ENCODE measurements around the gene MLX.

DNA sequence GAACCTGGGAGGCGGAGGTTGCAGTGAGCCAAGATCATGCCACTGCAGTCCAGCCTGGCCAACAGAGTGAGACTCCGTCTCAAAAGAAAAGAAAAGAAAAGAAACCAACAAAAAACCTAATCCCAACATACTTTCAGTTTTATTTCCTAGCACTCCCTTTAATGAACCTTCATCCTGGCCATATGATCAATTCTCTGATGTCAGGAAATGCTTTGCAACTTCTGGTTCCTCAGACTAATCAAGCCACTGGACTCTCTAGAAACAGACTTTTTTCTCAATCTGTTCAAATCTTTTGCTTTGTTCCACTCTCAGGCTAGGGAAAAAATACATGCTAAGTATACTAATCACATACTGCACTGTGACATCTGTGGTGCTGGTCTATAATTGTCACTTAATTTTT, 24.0 kb downstream of the MLX start:
- TF ChIP-seq, protein P1, sequence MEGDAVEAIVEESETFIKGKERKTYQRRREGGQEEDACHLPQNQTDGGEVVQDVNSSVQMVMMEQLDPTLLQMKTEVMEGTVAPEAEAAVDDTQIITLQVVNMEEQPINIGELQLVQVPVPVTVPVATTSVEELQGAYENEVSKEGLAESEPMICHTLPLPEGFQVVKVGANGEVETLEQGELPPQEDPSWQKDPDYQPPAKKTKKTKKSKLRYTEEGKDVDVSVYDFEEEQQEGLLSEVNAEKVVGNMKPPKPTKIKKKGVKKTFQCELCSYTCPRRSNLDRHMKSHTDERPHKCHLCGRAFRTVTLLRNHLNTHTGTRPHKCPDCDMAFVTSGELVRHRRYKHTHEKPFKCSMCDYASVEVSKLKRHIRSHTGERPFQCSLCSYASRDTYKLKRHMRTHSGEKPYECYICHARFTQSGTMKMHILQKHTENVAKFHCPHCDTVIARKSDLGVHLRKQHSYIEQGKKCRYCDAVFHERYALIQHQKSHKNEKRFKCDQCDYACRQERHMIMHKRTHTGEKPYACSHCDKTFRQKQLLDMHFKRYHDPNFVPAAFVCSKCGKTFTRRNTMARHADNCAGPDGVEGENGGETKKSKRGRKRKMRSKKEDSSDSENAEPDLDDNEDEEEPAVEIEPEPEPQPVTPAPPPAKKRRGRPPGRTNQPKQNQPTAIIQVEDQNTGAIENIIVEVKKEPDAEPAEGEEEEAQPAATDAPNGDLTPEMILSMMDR (IDR thresholded peaks at IDR 0.05; ENCODE audit: insufficient read depth, low read length, poor library complexity, severe bottlenecking), result no peak
- no peak for TF ChIP-seq EZH2phosphoT487 (conservative IDR thresholded peaks at IDR 0.05; ENCODE audit: low read length)

Measured in SU-DHL-6 (cell line).